B cell (primary cell): ENCODE data around the gene PPFIA1. TPM values are rescaled to one million over a fixed set of nuclear protein-coding genes. Genes with fewer than 3 reads are reported as not detected.

ENCODE experiments used
- ATAC-seq: fragments of 200-7000 bp; cut with Tn5 transposase; one replicate; pipeline ENCODE4 v1.10.0; 2021; ENCODE audit warnings: low read depth, mild to moderate bottlenecking, moderate number of reproducible peaks, moderate library complexity
- CTCF ChIA-PET: fragments of 350-600 bp; sonication (Branson Sonifier 250); formaldehyde crosslinking; loops from one replicate; lab custom pipeline; 2021; ENCODE audit warnings: antibody characterized with exemption, inconsistent platforms; lab: Charles Lee
- POLR2A ChIA-PET: fragments of 350-600 bp; sonication (Branson Sonifier 250); formaldehyde crosslinking; loops from one replicate; lab custom pipeline; 2021; ENCODE audit warnings: antibody characterized with exemption; lab: Charles Lee
- DNase-seq: peaks from one replicate; pipeline ENCODE4 v3.0.0; 2013
- H2AFZ ChIP-seq: 2 replicates; pipeline ENCODE4 v1.6.1; 2012; ENCODE audit warnings: mild to moderate bottlenecking, low read depth, low read length; ENCODE audit not compliant: insufficient read depth, poor library complexity, severe bottlenecking
- H3K27ac ChIP-seq, 2 donors: 1 replicate in 1 of 2; 2 replicates in 1 of 2; pipeline ENCODE4 v1.5.1; 2012 to 2013; ENCODE audit warnings: low read length in 2 of 2, mild to moderate bottlenecking in 2 of 2, moderate library complexity in 1 of 2
- H3K27me3 ChIP-seq, 4 experiments: fragments of 200-600 bp in 1 of 4; sonication (generic) in 1 of 4; replicated peaks in 1 of 4; 1 replicate in 2 of 4; 2 replicates in 2 of 4; pipeline versions ENCODE4 v1.6.1 to v1.7.0; 2013 to 2016; ENCODE audit warnings: low read length in 3 of 4, mild to moderate bottlenecking in 2 of 4, mixed read lengths in 1 of 4, moderate library complexity in 1 of 4; ENCODE audit not compliant: insufficient read depth in 4 of 4, control insufficient read depth in 3 of 4; ENCODE audit errors: control extremely low read depth in 1 of 4
- H3K36me3 ChIP-seq, 2 experiments: replicated peaks in 1 of 2; 1 replicate in 1 of 2; 2 replicates in 1 of 2; pipeline versions ENCODE4 v1.6.1 to v1.7.1; 2013; ENCODE audit warnings: low read length in 1 of 2; ENCODE audit not compliant: insufficient read depth in 2 of 2, control insufficient read depth in 1 of 2; ENCODE audit errors: control extremely low read depth in 1 of 2, extremely low read depth in 1 of 2
- H3K4me1 ChIP-seq, 2 donors: fragments of 200-600 bp in 1 of 2; sonication (generic) in 1 of 2; 1 replicate in 1 of 2; 2 replicates in 1 of 2; pipeline versions ENCODE4 v1.5.1 to v1.6.1; 2013 to 2017; ENCODE audit warnings: low read length in 2 of 2; ENCODE audit not compliant: control insufficient read depth in 2 of 2, insufficient read depth in 2 of 2
- H3K4me2 ChIP-seq: replicated peaks from 2 replicates; pipeline ENCODE3; 2012; ENCODE audit warnings: mild to moderate bottlenecking, low read depth, low read length; ENCODE audit not compliant: poor library complexity, severe bottlenecking
- H3K4me3 ChIP-seq, 5 experiments: fragments of 200-600 bp in 1 of 5; sonication (generic) in 1 of 5; 1 replicate in 3 of 5; 2 replicates in 2 of 5; pipeline versions ENCODE4 v1.5.1 to v1.7.0; 2011 to 2016; ENCODE audit warnings: low read length in 4 of 5, mild to moderate bottlenecking in 4 of 5, low read depth in 2 of 5, control low read depth in 1 of 5, moderate library complexity in 1 of 5; ENCODE audit not compliant: insufficient read depth in 1 of 5; ENCODE audit errors: control extremely low read depth in 1 of 5, extremely low read depth in 1 of 5
- H3K79me2 ChIP-seq: fragments of 200-600 bp; sonication (generic); one replicate; pipeline ENCODE4 v1.6.0; 2016; ENCODE audit warnings: low read length; ENCODE audit not compliant: control insufficient read depth, insufficient read depth
- H3K9ac ChIP-seq: fragments of 200-600 bp; sonication (generic); 2 replicates; pipeline ENCODE4 v1.6.1; 2017; ENCODE audit warnings: mild to moderate bottlenecking, low read length, moderate library complexity
- H3K9me3 ChIP-seq, 3 donors: one replicate each; pipeline versions ENCODE4 v1.6.1 to v1.7.1; 2013; ENCODE audit warnings: low read length in 2 of 3; ENCODE audit not compliant: control insufficient read depth in 2 of 3, insufficient read depth in 1 of 3; ENCODE audit errors: control extremely low read depth in 1 of 3
- H4K20me1 ChIP-seq: 2 replicates; pipeline ENCODE4 v1.6.0; 2012; ENCODE audit warnings: mild to moderate bottlenecking, low read length; ENCODE audit not compliant: insufficient read depth, control insufficient read depth, poor library complexity, severe bottlenecking
- H3K27ac Mint-ChIP-seq: one replicate; pipeline ENCODE4 v1.8.0; 2021; ENCODE audit warnings: mixed read lengths
- H3K27me3 Mint-ChIP-seq: one replicate; pipeline ENCODE4 v1.8.0; 2021; ENCODE audit warnings: mixed read lengths
- H3K4me1 Mint-ChIP-seq: one replicate; pipeline ENCODE4 v1.8.0; 2021; ENCODE audit warnings: mixed read lengths
- H3K4me3 Mint-ChIP-seq: one replicate; pipeline ENCODE4 v1.8.0; 2021; ENCODE audit warnings: mixed read lengths
- H3K9me3 Mint-ChIP-seq: one replicate; pipeline ENCODE4 v1.8.0; 2022; ENCODE audit warnings: mixed read lengths; ENCODE audit not compliant: insufficient read depth
- CTCF ChIP-seq: fragments of 200-600 bp; IDR thresholded peaks from one replicate; pipeline ENCODE4 v1.8.0; 2022; ENCODE audit warnings: antibody characterized with exemption, mild to moderate bottlenecking
- EZH2 ChIP-seq: IDR thresholded peaks from 2 replicates; pipeline ENCODE4 v1.6.1; 2012; ENCODE audit warnings: borderline replicate concordance, low read depth, mild to moderate bottlenecking, moderate library complexity, low read length; ENCODE audit not compliant: insufficient read depth, poor library complexity, severe bottlenecking
- WGBS: methylation state at CpG from one replicate; pipeline ENCODE4 v1.1.5; 2013; ENCODE audit warnings: missing lambda C conversion rate; ENCODE audit not compliant: insufficient coverage; 5-methylcytosine and 5-hydroxymethylcytosine counted together
- intact Hi-C: fragments of 100-400 bp; cut with micrococcal nuclease; formaldehyde crosslinking; loops from one replicate; pipeline ENCODE4 v1.10.0; 2022
- polyA plus RNA-seq: library from polyadenylated mRNA; depleted of rRNA; stranded (reverse); fragments of >200 nt; gene quantifications from 2 replicates; pipeline ENCODE4 v1.2.3, GENCODE V29; 2012
- total RNA-seq, 2 donors: library from RNA; stranded (reverse); fragments of 120-200 nt in 1 of 2; gene quantifications; 1 replicate in 1 of 2; 2 replicates in 1 of 2; pipeline versions ENCODE4 v1.2.3 to v1.2.4, GENCODE V29; 2013 to 2022

PPFIA1 gene
- total and polyA plus RNA-seq, 2 donors (not counting 1 experiment from before 2014, with no cell fraction given): 21.8 to 70.4 TPM

- Histone ChIP-seq H3K9me3 (peaks cover 0 to 4% (median 0%) of the 10 kb centered on the region in 3 donors), H3K4me2 (no peak overlapping the region), H3K4me1 (no peaks in the 10 kb centered on the region), H4K20me1 (no peaks in the 10 kb centered on the region), H2AFZ (no peak overlapping the region), H3K36me3 (no peaks in the 10 kb centered on the region), H3K79me2 (no peaks in the 10 kb centered on the region), H3K4me3 (no peak overlapping the region), H3K27me3 (peaks cover 0 to 10% (median 0%) of the 10 kb centered on the region in 4 experiments), H3K9ac (no peak overlapping the region), H3K27ac (no peak overlapping the region)
- intact Hi-C loops: no loop called here
- Mint-ChIP-seq H3K27ac (no peak overlapping the region), H3K4me1 (no peaks in the 10 kb centered on the region), H3K27me3 (peaks cover 38% of the 10 kb centered on the region), H3K4me3 (no peak overlapping the region), H3K9me3 (no peaks in the 10 kb centered on the region)
- ATAC-seq: no peak
- DNase-seq: no peak
- ChIA-PET CTCF (no interaction called here), POLR2A (no interaction called here)
- no peak for TF ChIP-seq EZH2
- TF ChIP-seq CTCF: no peak
- 70% methylated on average over 33 of the region's 34 CpGs for WGBS
Measured at GRCh38 chr11:70423523-70424505, 153.3 kb downstream of the PPFIA1 start.

GRCh38 chr11:70424765-70425344 is 154.4 kb downstream of the PPFIA1 start:
- Histone ChIP-seq H3K4me2 (no peak overlapping the region), H3K27ac (no peak overlapping the region), H3K4me1 (no peaks in the 10 kb centered on the region), H3K9me3 (peaks cover 0 to 6% (median 0%) of the 10 kb centered on the region in 3 donors), H3K36me3 (no peaks in the 10 kb centered on the region), H3K9ac (no peak overlapping the region), H2AFZ (no peak overlapping the region), H4K20me1 (no peaks in the 10 kb centered on the region), H3K4me3 (no peak overlapping the region), H3K79me2 (no peaks in the 10 kb centered on the region), H3K27me3 (peaks cover 0 to 10% (median 0%) of the 10 kb centered on the region in 4 experiments)
- POLR2A ChIA-PET: no interaction called here
- ATAC-seq: no peak
- TF ChIP-seq CTCF: no peak
- TF ChIP-seq EZH2: no peak
- no peak overlapping the region for H3K4me3 Mint-ChIP-seq
- no peaks in the 10 kb centered on the region for H3K9me3 Mint-ChIP-seq
- DNase-seq: no peak
- no peaks in the 10 kb centered on the region for H3K4me1 Mint-ChIP-seq
- WGBS: 70% methylated on average over 14 of the region's 14 CpGs
- intact Hi-C loops: no loop called here
- H3K27me3 Mint-ChIP-seq: peaks cover 40% of the 10 kb centered on the region
- H3K27ac Mint-ChIP-seq: no peak overlapping the region
- CTCF ChIA-PET: no interaction called here
